GM12892 (cell line): ENCODE data around the gene RND2.

Source experiments
- POLR2A ChIP-seq: IDR thresholded peaks from 2 replicates; pipeline ENCODE4 v1.6.1; 2011; ENCODE audit warnings: low read depth, low read length, control low read depth
- POLR2AphosphoS5 ChIP-seq: IDR thresholded peaks from 2 replicates; pipeline ENCODE4 v1.6.1; 2011; ENCODE audit warnings: low read depth, low read length, control low read depth
- TAF1 ChIP-seq: IDR thresholded peaks from 2 replicates; pipeline ENCODE4 v1.6.1; 2011; ENCODE audit warnings: low read depth, mild to moderate bottlenecking, control low read depth, low read length, borderline replicate concordance

DNA sequence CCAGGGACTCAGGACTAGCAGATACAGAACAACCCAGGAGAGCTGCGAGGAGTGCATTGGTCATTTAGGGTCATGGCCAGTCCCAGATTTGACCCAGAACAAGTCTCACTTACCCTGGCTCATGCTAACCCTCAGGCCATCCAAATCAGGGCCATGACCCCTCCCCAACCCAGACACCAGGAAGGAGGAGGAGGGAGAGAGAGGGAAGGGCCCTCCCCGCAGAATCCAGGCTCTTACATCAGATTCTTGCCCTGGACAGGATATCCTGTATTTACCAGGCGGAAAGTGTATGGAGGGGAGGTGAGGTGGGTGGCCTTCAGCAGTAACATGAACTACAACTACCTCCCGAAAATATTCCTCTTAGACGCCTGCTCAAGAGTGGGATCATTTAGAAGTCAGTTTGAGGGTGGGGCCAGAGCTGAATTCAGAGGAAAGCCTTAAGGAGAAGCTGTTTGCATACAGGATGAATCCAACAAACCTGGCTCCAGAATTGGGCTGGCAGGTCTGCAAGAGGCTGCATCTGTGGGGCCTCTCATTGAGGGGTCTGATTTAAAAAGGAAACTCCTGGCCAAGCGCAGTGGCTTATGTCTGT lies 4.9 kb upstream of the RND2 start:
- TF ChIP-seq POLR2AphosphoS5 (no peak), POLR2A (no peak), TAF1 (no peak)
